G401 (cell line): ENCODE data around the gene LIX1L. TPM values are rescaled to one million over a fixed set of nuclear protein-coding genes. Genes with fewer than 3 reads are reported as not detected.

Experiments
- DNase-seq: peaks from one replicate; pipeline ENCODE4 v3.0.0-alpha.2; 2015; ENCODE audit warnings: low spot score
- in situ Hi-C: cut with HindIII; loops from 2 replicates; pipeline ENCODE4 v1.10.0; 2016; ENCODE audit warnings: low sequenced_read_pairs, mixed read lengths
- total RNA-seq: library from RNA; depleted of rRNA; stranded (reverse); fragments of >200 nt; shearing (Covaris generic); gene quantifications from 2 replicates; pipeline ENCODE4 v1.2.3, GENCODE V29; 2014

LIX1L gene
- total RNA-seq, 1 experiment from 2014 or later: 31.7 TPM

DNA sequence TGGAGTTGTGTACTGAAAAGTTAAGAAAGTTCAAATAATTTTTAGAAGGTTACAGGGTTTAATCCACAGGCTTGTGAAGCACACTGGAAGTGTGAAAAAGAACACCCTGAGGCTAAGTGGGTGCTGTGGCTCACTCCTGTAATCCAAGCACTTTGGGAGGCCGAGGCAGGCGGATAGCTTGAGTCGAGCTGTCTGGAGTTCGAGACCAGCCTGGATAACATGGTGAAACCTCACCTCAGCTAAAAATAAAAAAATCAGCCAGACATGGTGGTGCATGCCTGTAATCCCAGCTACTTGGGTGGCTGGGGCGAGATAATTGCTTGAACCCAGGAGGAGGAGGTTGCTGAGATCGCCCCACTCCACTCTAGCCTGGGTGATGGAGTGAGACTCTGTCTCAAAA, 28.7 kb upstream of the LIX1L start:
- in situ Hi-C loops: no loop called here
- DNase-seq: no peak

DNA sequence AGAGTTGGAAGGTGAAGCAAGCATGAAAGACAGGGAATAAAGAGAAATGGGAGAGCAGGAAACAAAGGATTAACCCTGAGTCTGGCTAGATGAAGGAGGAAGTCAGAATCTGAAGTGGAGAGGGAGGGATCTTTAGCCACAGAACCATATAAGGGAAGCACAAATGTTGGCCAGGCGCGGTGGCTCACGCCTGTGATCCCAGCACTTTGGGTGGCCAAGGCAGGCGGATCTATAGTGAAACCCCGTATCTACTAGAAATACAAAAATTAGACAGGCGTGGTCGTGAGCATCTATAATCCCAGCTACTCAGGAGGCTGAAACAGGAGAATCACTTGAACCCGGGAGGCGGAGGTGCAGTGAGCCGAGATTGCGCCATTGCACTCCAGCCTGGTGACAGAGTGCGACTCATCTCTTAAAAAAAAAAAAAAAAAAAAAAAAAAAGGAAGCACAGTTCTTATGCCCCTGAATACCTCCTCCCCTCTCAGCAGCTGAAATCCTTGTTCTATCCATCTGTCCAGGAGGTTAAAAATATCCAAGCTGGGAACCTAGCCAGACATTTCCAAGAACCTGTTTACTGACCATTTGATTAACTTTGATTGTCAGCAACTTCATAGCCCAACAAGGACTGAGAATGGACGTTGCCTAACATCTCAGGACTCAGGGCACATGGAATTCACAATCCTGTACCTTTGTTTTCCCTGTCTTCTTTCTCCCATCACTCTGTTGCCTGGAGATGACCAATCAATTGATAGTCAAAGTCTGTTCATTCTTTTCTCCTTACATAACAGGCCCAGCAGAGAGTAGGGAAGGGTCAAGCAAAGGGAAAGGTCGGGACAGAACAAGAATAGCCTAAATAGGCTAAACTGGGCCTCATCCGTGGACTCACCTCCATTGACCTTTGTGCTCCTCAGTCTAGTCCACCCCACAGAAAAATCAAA, 28.0 kb upstream of the LIX1L start:
- in situ Hi-C loops: no loop called here
- peak; percentile 93 for DNase-seq

DNA sequence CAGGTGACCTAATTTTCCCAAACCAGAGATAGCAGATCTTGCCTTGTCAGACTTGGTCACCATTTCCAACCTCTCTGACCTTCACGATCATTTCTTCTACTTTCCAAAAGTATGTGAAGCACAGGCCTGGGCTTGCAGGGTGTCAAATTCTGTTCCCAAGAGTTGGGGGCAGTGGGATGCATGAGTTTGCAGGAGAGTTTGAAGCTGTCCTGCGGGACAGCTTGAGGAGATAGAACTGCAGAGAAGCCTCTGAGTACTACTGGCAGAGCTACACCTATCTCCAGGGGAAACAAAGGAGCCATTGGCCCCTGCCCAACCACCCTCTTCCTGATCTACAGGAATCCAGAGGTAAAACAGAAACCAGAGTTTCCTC, 27.3 kb upstream of the LIX1L start:
- in situ Hi-C loops: no loop called here
- no peak for DNase-seq

DNA sequence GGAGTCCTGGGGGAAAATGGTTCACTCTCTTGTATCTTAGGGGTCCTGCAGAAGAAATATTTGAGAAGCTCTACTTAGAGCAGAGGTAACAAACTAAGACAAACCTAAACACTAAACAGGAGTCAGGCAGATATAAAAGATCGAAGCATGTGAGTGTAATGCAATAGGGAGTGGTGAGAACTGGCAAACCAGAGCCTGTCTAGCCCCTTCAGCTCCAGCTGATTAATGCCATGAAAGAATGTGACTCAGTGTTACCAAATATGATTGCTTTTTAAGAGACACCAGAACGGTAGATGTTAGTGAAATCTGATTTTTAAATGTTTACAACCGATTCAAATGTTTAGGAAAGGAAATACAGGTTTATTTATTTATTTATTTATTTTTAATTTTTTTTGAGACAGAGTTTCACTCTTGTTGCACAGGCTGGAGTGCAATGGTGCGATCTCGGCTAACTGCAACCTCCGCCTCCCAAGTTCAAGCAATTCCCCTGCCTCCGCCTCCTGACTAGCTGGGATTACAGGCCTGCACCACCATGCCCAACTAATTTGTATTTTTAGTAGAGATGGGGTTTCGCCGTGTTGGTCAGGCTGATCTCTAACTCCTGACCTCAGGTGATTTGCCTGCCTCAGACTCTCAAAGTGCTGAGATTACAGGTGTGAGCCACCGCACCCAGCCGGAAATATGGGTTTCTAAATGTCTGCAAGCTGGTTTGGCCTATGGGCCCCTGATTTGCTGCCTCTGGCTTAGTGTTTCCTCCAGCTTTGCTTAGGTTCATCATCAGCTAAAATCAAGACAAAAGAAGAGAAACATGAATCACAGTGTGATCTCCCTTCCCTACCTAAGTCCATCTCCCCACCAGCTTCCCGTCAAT, 26.4 kb upstream of the LIX1L start:
- in situ Hi-C loops: no loop called here
- no peak for DNase-seq

DNA sequence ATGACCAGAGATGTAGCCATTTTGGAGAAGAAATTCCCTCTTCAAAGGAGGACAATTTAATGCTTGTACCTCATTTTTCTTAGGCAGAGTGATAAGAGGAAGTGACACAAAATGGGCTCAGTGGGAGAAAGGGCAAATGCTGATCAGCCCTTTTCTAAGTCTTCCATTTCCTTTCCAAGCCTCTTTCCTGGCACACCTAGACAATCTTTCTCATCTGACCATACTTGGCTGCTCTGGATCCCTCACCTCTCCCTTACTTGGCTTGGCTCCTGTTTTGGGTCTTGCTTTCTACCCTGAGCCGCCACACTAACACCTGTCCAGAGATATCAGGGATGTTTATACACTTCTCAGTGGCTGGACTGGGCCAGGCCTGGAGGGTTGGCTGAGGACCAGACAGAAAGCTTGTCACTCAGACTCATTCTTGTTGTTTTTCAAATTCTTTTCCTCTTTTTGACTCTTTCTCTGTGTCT, 25.4 kb upstream of the LIX1L start:
- DNase-seq: no peak
- in situ Hi-C loops: no loop called here

DNA sequence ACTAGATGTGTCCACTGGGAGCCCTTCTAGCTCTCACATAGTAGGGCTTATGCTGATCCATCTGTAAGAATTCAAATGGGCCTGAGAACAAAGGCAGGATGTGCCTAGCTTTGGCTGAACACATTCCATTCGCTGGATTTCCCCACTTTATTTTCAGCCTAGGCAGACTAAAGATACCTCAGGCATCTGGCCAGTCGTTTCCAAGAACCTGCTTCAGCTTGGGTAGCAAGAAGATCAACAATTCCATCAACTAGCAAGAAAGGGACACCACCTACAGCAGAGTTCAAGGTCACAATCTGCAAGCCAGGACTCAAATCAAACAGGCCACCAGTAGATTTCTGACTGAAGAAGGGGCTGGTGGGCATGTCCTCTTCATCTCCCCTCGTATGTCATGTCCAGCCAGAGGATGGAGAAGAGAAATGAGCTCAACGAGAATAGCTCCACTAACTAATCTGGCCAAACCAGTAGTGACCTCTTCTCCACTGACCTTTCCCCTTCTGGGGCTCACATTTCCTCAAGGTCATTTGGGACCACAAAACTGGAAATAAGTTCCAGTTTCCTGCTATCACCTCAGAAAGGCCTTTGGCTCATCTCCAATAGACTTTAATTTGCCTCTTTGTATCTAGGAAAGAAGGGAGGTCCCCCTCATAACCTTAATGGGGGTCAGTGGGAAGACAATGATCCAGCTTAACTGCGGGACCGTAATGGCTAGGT, 24.4 kb upstream of the LIX1L start:
- no peak for DNase-seq
- in situ Hi-C loops: no loop called here

DNA sequence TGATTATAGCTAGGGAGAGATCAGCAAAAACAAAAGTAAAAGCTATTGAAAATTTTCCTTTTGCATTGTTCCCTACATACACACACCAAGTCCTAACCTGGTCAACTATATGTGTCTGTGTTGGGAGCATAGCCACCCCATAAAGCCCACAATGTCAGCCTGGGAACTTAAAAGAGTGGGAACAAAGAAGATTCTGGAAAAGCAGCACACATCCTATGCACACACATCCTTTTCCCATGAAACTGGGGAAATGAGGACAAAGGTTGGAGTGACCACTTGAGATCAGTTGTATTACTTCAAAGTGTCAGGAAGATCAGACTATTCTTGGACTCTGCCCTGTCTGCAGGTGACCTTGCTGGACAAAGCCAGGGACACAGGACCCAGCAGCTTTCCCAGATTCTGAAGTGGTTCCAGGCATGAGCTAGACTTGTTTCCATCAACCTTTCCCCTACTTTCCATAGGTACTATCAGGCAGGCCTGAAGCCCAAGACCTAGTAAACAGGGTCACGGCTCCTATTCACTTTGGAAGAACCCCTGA, 22.7 kb upstream of the LIX1L start:
- in situ Hi-C loops: no loop called here
- DNase-seq: no peak

DNA sequence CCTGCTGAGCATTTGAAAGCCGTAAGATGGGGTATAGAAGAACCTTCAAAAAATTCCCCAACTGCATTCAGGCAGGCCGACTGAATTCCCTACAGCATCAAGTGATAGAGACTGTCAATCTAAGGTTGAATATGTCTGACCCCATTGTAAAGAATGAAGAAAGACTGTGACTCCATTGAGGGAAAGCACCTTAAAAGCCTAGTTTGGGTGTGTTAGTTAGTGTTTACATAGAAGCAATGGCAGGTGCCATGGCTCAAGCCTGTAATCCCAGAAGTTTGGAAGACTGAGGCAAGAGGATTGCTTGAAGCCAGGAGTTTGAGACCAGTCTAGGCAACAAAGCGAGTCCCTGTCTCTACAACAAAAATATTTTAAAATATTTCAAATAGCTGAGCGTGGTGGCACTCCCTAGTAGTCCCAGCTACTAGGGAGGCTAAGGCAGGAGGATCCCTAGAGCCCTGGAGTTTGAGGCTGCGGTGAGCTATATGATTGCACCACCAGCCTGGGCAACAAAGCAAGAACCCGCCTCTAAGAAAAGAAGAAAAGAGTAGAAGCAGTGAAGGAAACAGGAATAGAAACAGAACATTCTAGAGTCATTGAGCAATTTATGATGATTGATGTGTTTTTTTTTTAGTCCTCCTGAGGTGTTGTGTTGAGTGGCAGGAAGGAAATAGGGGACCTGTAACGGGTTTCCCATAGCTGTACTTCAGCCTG, 22.1 kb upstream of the LIX1L start:
- in situ Hi-C loops: no loop called here
- no peak for DNase-seq

DNA sequence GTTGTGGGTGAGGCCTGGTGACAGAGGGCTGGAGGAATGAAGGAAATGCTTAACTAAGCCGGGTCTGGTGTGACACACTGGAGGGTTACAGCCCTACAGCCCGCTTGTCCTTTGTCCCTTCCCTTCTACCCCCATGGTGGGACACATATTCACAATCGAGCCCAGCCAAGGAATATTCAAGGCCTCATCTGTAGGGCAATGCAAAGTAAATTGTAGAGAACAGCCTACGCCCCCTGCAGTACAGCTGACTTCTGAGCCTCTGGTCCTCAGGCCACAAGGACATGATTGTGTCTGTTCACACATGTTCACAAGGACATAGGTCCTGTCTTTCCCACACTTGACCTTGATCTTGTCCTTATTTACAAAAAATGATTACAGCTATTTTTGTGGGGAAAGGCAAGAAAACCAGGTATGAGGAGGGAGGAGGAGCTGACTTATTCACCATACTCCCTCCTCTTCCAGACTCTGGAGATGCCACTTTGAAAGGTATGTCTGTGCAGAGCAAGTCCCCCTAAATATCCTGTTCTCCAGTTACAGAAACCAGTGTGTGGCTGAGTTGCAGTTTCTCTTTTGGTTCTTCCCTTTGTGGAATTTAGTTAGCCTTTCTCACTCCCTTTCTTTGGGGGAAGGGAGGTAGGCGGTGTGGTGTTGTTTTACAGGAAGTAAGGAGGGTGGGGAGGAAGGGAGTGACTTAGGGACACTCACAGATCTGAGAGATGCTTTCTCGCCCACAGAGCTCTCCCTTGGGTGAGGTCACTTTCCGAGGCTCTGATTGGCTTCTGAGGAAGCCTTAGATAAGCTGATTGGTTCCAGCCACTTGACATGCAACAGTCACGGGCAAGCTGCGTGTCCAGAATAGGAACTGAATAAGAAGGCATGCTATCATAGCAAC, 21.3 kb upstream of the LIX1L start:
- in situ Hi-C loops: no loop called here
- DNase-seq: peak; percentile 99

DNA sequence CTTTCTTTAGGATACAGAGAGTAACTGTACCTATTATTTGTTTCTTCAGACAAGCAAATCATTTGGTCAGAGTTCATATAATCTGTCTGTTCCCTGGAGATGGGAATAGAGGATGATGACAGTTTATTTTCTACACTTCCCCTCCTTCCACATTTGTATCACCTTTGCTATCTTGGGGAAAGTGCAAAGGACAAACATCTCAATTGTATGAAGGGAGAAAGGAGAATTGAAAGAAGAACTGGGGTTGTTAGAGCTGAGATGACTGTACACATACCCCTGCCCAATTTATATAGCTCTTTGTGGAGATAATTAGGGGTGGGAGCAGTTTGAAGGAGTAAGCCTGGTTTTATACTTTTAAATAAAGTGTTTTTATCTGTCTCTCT, 20.6 kb upstream of the LIX1L start:
- in situ Hi-C loops: no loop called here
- DNase-seq: no peak

DNA sequence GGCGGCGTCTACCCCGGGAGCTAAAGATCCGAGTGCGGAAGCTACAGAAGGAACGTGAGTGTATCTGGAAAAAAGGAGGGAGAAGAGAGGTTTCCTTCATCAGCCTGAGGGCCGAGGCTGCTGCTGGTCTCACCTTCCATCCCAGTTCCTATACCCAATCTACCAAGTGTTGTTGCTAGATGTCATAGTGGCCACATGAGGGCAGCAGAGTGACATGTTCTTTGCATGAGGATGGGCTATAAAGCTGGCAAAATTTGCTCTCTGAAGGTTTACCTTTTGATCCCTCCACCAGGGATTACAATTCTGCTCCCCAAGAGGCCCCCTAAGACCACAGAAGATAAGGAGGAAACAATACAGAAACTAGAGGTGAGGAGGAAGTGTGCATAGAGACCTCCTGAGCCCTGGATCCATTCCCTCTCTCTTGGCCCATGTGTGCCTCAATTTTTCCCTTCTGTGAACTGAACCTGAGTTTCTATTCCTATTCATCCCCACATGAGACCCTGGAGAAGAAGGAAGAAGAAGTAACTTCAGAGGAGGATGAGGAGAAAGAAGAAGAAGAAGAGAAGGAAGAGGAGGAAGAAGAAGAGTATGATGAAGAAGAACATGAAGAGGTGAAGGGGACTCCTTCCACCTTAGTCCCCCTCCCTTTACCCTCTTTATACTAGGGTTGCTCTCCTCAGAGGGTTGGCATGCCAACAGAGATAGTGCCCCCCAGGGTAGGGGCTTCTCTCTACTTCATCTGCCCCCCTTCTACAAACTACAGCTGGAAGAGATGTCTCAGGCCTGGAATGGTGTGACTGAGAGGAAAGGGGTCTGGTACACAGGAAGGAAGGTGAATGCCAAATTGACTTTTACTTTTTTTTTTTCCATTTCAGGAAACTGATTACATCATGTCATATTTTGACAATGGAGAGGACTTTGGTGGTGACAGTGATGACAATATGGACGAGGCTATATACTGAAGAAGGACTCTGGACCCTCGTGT, 20.0 kb upstream of the LIX1L start:
- DNase-seq: peak; percentile 93
- in situ Hi-C loops: no loop called here

DNA sequence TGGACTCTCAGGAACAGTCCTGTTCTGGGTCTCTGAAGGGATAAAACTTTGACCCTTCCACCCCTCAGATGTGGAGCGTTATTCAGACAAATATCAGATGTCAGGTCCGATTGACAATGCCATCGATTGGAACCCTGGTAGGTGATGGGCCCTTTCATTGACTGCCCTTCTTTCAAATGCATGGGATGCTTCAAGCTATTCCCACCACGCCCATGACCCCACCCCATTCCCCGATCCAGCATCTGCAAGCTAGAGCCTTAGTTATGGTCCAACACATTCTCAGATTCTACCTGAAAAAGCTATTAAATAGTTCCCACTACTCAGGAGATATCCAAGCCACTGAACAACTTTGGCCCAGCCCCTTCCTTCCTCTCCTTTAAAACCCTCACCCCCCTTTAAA, 19.2 kb upstream of the LIX1L start:
- no peak for DNase-seq
- in situ Hi-C loops: no loop called here

DNA sequence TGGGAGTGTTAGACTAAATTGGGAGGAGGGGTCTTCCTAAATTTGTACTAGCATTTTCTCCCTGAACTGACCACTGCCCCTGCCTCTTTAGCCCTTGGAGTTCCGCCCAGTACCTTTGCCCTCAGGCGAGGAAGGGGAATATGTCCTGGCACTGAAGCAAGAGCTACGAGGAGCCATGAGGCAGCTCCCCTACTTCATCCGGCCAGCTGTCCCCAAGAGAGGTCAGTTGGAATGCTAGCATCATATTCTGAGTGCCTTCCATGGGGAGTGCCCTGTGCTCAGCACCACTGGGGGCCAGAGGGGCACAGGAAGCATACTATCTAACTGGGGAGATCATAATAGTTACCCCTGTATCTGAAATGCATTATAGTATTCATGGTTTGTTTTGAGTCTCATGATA, 17.4 kb upstream of the LIX1L start:
- in situ Hi-C loops: no loop called here
- DNase-seq: no peak

DNA sequence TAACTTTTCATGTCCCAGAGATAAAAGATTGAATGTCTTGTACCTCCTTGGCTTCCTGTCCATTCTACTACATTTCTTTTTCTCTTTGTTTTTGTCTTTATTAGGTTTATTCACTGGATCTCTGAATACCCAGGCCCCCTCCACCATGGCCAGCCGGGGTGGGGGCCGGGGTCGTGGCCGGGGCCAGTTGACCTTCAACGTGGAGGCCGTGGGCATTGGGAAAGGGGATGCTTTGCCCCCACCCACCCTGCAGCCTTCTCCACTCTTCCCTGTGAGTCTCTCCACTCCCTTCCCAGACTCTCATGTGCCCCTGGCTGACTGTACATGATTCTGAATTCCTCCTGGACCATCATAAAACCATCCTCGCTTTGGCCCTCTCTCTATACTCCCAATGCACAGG, 16.9 kb upstream of the LIX1L start:
- DNase-seq: no peak
- in situ Hi-C loops: no loop called here

DNA sequence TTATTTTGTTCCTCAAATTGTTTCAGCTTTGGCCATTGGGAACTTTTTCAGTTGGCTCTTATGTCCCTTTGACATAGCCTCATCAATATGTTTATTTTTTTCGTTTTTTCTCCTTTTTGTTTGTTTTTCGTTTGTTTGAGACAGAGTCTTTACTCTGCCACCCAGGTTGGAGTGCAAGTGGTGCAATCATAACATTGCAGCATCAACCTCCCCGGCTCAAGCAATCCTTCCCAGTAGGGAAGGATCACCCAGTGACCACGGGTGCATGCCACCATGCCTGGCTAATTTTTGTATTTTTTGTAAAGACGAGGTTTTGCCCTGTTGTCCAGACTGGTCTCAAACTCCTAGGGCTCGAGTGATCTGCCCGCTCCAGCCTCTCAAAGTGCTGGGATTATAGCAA, 14.8 kb upstream of the LIX1L start:
- no peak for DNase-seq
- in situ Hi-C loops: no loop called here

DNA sequence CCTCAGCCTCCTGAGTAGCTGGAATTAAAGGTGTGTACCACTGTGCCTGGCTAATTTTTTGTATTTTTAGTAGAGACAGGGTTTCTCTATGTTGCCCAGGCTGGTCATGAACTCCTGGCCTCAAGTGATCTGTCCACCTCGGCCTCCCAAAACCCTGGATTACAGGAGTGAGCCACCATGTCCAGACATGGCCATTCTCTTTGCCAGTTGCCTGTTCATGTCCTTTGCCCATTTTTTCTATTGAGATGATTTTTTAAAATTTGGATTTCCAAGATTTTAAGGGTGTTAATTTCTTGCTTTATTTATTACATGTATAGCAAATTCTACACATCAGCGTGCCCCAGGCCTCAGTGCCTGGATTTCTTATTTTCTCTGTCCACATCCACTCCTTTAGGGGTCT, 9.5 kb upstream of the LIX1L start:
- in situ Hi-C loops: no loop called here
- no peak for DNase-seq
